Fibroblast of peridontal ligament (primary cell): ENCODE results near the gene CACNB4.
"Not testable (repeated sequence)": the region's sequence is repeated elsewhere in the genome, so short reads cannot be mapped to it uniquely, and the experiment has no call there.

Experiments used
- DNase-seq: peaks from one replicate; pipeline ENCODE4 v3.0.0-alpha.2; 2010; ENCODE audit errors: extremely low read depth

Gene CACNB4

GRCh38 chr2:152019732-152020131, 79.1 kb downstream of the CACNB4 start:
- no peak for DNase-seq

DNA sequence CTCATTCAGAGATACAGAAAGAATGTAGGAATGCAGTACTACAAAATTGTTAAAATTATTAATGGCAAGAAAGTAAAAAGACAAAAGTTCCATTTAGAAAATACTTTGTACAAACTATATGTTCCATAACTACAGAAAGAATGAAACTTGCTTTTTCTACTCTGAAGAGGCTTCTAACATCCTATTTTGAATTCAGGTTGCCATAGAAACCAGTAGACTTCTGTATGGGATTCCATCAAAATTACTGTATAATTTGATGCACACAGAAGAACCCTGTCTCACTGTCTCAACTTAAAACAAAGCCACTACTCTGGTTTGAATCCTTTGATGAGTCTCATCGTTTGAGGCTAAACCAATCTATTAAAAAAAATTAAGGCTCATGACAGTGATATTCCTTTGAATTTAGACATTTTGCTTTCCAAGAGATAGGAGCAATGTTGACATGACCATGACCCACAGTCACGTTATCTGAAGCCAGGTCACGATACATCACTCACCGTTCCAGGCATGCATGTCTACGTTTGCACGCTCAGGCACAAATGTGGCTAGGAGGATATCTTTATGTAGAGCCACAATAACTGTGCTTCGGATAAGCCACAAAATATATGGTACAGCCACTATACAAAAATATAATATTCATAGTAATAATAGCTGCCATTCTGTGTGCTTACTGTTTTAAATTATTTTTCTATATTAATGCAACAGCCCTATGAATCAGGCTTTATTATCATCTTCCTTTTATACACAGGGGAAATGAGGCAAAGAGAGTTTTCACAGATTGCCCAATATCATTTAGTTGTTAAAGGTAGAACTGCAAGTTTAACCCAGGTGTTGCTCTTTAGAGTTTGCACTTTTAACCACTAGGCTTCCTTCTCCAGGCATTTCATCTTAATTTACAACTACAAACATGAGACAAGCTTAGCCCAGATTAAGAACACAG, 82.4 kb downstream of the CACNB4 start:
- DNase-seq = no peak

GRCh38 chr2:152015552-152015951, 83.3 kb downstream of the CACNB4 start:
- no peak for DNase-seq

GRCh38 chr2:152012697-152013096, 86.1 kb downstream of the CACNB4 start:
- no peak for DNase-seq

DNA sequence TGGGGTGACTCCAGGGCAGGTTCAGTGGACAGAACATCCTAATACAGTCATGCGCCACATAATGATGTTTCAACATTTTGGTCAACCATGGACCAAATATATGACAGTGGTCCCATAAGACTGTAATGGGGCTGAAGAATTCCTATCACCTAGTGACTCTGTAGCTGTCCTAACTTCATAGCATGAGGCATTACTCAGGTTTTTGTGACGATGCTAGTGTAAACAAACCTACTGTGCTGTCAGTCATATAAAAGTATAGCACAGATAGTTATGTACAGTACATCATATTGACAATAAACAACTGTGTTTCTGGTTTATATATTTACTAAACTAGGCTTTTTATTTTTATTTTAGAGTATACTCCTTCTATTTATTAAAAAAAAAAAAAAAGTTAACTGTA, 87.1 kb downstream of the CACNB4 start:
- no peak for DNase-seq

GRCh38 chr2:152005607-152006006, 93.2 kb downstream of the CACNB4 start:
- DNase-seq = no peak

DNA sequence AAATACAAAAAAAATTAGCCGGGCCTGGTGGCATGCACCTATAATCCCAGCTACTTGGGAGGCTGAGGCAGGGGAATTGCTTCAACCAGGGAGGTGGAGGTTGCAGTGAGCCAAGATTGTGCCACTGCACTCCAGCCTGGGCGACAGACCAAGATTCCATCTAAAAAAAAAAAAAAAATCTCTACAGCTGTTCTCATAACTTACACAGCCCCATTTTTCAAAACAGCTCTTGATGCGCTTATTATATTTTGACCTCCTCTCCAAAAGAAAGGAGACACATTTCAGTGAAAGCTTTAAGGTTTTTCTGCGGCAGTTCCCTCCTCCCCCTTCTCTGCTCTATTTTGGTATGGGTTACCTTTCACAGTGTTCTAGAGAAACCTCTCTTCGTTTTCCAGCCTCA, 95.6 kb downstream of the CACNB4 start:
- not testable (repeated sequence) for DNase-seq

DNA sequence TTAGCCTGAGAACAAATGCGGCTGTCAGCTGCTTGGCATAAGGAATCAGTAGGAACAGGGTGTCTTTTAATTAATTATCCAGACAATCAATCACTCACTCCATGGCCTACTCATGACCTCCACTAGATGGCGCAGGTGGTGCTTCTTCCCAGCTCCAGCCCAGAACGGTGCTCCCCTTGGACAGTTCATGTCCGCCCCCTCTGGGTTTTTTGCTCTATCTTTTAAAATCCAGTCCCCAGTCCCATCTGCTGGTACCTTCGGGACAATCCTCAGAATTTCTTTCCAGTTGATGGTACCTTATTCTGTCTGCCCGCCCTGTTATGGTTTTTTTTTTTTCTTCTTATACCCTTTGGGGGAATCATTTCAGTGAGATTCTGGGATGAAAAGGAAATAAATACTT, 99.8 kb downstream of the CACNB4 start:
- DNase-seq = peak; percentile 40

GRCh38 chr2:151996243-151997003, 102.4 kb downstream of the CACNB4 start:
- DNase-seq = no peak

GRCh38 chr2:151995161-151995557, 103.7 kb downstream of the CACNB4 start:
- no peak for DNase-seq

DNA sequence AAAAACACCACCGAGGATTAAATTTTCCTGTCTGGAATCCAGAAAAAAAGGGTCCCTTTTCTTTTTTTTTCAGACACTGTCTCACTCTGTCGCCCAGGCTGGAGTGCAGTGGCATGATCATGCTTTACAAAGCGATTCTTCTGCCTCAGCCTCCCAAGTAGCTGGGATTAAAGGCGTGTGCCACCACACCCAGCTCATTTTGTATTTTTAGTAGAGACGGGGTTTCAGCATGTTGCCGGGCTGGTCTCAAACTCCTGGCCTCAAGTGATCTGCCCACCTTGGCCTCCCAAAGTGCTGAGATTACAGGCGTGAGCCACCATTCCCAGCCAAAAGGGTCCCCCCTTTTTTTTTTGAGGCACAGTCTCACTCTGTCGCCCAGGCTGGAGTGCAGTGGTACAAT, 104.7 kb downstream of the CACNB4 start:
- not testable (repeated sequence) for DNase-seq

GRCh38 chr2:151991010-151991409, 107.8 kb downstream of the CACNB4 start:
- DNase-seq = no peak

GRCh38 chr2:151989378-151989777, 109.5 kb downstream of the CACNB4 start:
- no peak for DNase-seq

DNA sequence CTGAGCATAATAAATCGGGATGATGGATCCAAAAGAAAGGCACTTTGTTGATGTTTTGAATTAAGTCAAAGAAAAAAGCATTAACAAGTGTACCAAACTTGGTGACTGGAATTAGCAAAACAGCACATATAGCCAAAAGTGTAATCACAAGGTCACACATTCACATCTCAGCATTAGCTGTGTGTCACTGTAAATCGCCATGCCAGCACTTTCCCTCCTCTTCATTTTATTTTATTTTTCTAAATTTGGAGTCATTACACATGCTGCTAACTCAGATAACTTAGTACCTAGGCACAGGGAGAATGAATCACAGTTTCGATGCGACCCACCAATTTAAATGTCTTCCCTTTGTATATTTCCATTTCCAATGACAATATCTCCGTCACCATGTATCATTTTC, 111.4 kb downstream of the CACNB4 start:
- DNase-seq = no peak

GRCh38 chr2:151984424-151985083, 114.3 kb downstream of the CACNB4 start:
- DNase-seq = no peak

DNA sequence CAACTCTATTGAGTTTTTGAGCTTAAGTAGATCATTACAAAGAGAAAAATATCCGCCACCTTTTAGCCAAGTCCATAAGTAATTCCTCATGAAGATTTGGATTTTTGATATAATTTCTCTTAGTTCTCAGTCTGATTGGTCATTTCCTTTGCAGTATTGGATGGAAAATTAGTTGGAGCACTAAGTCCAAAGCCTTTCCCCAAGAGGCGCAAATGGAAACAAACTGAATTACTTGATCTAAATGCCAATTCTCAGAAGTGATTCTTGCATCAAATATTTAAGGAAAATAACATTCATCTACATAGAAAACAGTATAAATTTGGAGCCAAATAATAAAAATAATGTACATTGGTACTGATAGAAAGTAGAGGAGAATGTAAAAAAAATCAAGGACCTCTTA, 115.6 kb downstream of the CACNB4 start:
- no peak for DNase-seq

- no peak for DNase-seq
Measured at GRCh38 chr2:151981886-151982285, 117.0 kb downstream of the CACNB4 start.

DNA sequence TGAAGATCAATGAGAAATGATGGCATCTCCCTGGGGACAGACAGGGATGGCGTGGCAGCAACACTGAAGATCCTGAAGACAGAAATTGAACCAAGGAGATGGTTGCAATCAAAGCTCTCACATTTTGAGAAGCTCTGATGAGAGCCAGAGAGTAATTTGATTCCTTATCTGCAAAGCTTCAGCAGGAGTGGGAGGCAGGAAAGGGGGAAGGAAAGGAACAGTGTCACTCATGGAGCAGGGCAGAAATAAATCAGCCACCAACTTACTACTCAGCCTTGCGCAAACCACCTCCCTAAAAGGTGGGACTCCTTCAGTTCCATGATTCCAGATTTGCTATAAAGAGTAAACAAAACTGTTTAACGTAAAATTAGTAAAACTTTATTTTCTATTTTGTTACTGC, 119.2 kb downstream of the CACNB4 start:
- DNase-seq = no peak

DNA sequence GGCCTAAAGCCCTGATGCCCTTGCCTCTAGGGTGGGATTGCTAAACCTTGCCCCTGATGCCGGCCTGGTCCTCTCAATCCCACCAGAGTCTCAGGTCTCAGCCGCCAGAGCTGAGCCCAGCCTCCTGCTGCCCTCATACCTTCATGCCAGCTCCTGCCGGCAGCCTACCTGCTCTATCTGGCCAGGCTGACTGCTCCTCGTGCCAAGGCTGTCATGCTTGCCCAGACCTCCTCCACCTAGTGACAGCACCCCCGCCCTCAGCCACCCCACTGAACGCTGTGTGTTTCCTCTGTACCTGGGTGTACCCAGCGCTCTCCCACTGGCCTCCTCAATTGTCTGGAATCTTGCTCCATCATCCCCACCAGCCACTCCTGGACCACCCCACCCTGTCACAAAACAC, 120.1 kb downstream of the CACNB4 start:
- no peak for DNase-seq

DNA sequence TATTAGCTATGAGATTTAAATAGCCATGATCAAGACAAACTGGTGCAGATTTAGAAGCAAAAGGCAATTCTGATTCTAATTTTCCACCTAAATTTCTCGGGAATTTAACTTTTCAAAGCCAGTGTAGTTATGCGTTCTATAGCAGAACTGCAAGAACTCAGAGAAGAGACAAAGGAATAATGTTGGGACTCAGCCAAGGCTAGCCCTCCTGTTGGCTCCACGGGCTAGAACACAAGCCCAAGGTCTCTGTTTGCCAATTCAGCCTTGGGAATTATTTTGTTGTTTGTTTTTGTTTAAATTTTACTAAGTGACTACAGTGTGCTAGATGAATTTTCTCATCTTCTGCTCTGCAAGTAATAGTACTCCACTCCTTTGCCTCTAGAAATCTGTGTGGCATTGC, 121.2 kb downstream of the CACNB4 start:
- DNase-seq = no peak

- DNase-seq = no peak
Measured at GRCh38 chr2:151976945-151977353, 121.9 kb downstream of the CACNB4 start.
